HEK293 (cell line): Measurements from ENCODE around the gene TNFRSF18.

ENCODE experiments used
- CTCF ChIA-PET: fragments of 350-600 bp; formaldehyde crosslinking; extraction: SDS; loops from one replicate; lab custom pipeline; 2021; ENCODE audit warnings: antibody characterized with exemption; lab: Yijun Ruan, JAX
- POLR2A ChIA-PET: fragments of 300-600 bp; formaldehyde crosslinking; extraction: SDS; loops from one replicate; lab custom pipeline; 2020; ENCODE audit warnings: antibody characterized with exemption, inconsistent platforms; lab: Yijun Ruan, JAX
- H3K27ac ChIP-seq: fragments of 200-500 bp; sonication (Bioruptor generic); 2 replicates; pipeline ENCODE4 v1.5.1; 2014; ENCODE audit warnings: low read depth, low read length, control low read depth, inconsistent platforms; ENCODE audit errors: extremely low read depth
- H3K36me3 ChIP-seq, 2 experiments: fragments of 200-500 bp in 1 of 2; sonication (Bioruptor generic) in 1 of 2; 1 replicate in 1 of 2; 2 replicates in 1 of 2; pipeline ENCODE4 v1.5.1; 2014 to 2017; ENCODE audit warnings: inconsistent platforms in 2 of 2, low read length in 2 of 2; ENCODE audit not compliant: control insufficient read depth in 2 of 2, insufficient read depth in 1 of 2
- H3K4me1 ChIP-seq: fragments of 200-500 bp; sonication (Bioruptor generic); 2 replicates; pipeline ENCODE4 v1.5.1; 2014; ENCODE audit warnings: mild to moderate bottlenecking, low read length, inconsistent platforms; ENCODE audit not compliant: control insufficient read depth, insufficient read depth
- H3K4me3 ChIP-seq: 2 replicates; pipeline ENCODE4 v1.5.1; 2011; ENCODE audit warnings: low read depth, mild to moderate bottlenecking, control low read depth, low read length, moderate library complexity
- H3K9me3 ChIP-seq: fragments of 200-500 bp; sonication (Bioruptor generic); 2 replicates; pipeline ENCODE4 v1.5.1; 2014; ENCODE audit warnings: low read depth, low read length, inconsistent platforms; ENCODE audit not compliant: control insufficient read depth, insufficient read depth
- BCL11B ChIP-seq: fragments of 450-650 bp; formaldehyde crosslinking; IDR thresholded peaks from 2 replicates; pipeline ENCODE4 v1.5.1; 2016; ENCODE audit warnings: low read depth, missing biosample characterization, missing genetic modification characterization
- GLI4 ChIP-seq: fragments of 450-650 bp; formaldehyde crosslinking; IDR thresholded peaks from 2 replicates; pipeline ENCODE4 v1.5.1; 2016; ENCODE audit warnings: missing biosample characterization, missing genetic modification characterization
- HOXD13 ChIP-seq: sonication (generic); formaldehyde crosslinking; IDR thresholded peaks from 2 replicates; pipeline ENCODE4 v1.8.0; 2022; ENCODE audit warnings: missing genetic modification reagents, borderline replicate concordance
- MZF1 ChIP-seq: fragments of 450-650 bp; formaldehyde crosslinking; IDR thresholded peaks from 2 replicates; pipeline ENCODE4 v1.5.1; 2017; ENCODE audit warnings: missing biosample characterization, missing genetic modification characterization, borderline replicate concordance
- OSR2 ChIP-seq: fragments of 450-650 bp; formaldehyde crosslinking; IDR thresholded peaks from 2 replicates; pipeline ENCODE4 v1.5.1; 2016; ENCODE audit warnings: missing biosample characterization, missing genetic modification characterization
- SCRT1 ChIP-seq: fragments of 450-650 bp; formaldehyde crosslinking; IDR thresholded peaks from 2 replicates; pipeline ENCODE4 v1.5.1; 2016; ENCODE audit warnings: missing biosample characterization, missing genetic modification characterization, borderline replicate concordance
- TRIM28 ChIP-seq: IDR thresholded peaks from 2 replicates; pipeline ENCODE4 v1.6.1; 2011; ENCODE audit warnings: low read length, control low read depth, borderline replicate concordance
- ZBTB7A ChIP-seq: fragments of 450-650 bp; formaldehyde crosslinking; IDR thresholded peaks from 2 replicates; pipeline ENCODE4 v1.5.1; 2016; ENCODE audit warnings: low read depth, missing biosample characterization, missing genetic modification characterization
- ZFP3 ChIP-seq: fragments of 450-650 bp; formaldehyde crosslinking; IDR thresholded peaks from 2 replicates; pipeline ENCODE4 v1.5.1; 2016; ENCODE audit warnings: low read depth, missing biosample characterization, missing genetic modification characterization
- ZFP37 ChIP-seq: fragments of 450-650 bp; formaldehyde crosslinking; IDR thresholded peaks from 2 replicates; pipeline ENCODE4 v1.5.1; 2016; ENCODE audit warnings: missing biosample characterization, missing genetic modification characterization
- ZFP41 ChIP-seq: fragments of 450-650 bp; formaldehyde crosslinking; IDR thresholded peaks from 2 replicates; pipeline ENCODE4 v1.5.1; 2016; ENCODE audit warnings: missing biosample characterization, missing genetic modification characterization, borderline replicate concordance
- ZFP69B ChIP-seq: fragments of 450-650 bp; formaldehyde crosslinking; IDR thresholded peaks from 2 replicates; pipeline ENCODE4 v1.5.1; 2016; ENCODE audit warnings: missing biosample characterization, missing genetic modification characterization
- ZNF121 ChIP-seq: fragments of 450-650 bp; formaldehyde crosslinking; IDR thresholded peaks from 2 replicates; pipeline ENCODE4 v1.5.1; 2016; ENCODE audit warnings: missing biosample characterization, missing genetic modification characterization
- ZNF132 ChIP-seq: fragments of 450-650 bp; formaldehyde crosslinking; IDR thresholded peaks from 2 replicates; pipeline ENCODE4 v1.5.1; 2017; ENCODE audit warnings: missing biosample characterization, missing genetic modification characterization, borderline replicate concordance
- ZNF133 ChIP-seq: fragments of 450-650 bp; formaldehyde crosslinking; IDR thresholded peaks from 2 replicates; pipeline ENCODE4 v1.5.1; 2016; ENCODE audit warnings: missing biosample characterization, missing genetic modification characterization
- ZNF155 ChIP-seq: fragments of 450-650 bp; formaldehyde crosslinking; IDR thresholded peaks from 2 replicates; pipeline ENCODE4 v1.5.1; 2016; ENCODE audit warnings: missing biosample characterization, missing genetic modification characterization
- ZNF16 ChIP-seq: fragments of 450-650 bp; formaldehyde crosslinking; IDR thresholded peaks from 2 replicates; pipeline ENCODE4 v1.5.1; 2016; ENCODE audit warnings: low read depth, missing biosample characterization, missing genetic modification characterization
- ZNF169 ChIP-seq: fragments of 450-650 bp; formaldehyde crosslinking; IDR thresholded peaks from 2 replicates; pipeline ENCODE4 v1.5.1; 2016; ENCODE audit warnings: missing biosample characterization, missing genetic modification characterization
- ZNF280D ChIP-seq: fragments of 450-650 bp; formaldehyde crosslinking; IDR thresholded peaks from 2 replicates; pipeline ENCODE4 v1.5.1; 2016; ENCODE audit warnings: missing biosample characterization, missing genetic modification characterization
- ZNF362 ChIP-seq: fragments of 450-650 bp; formaldehyde crosslinking; IDR thresholded peaks from 2 replicates; pipeline ENCODE4 v1.5.1; 2016; ENCODE audit warnings: missing biosample characterization, missing genetic modification characterization
- ZNF366 ChIP-seq: fragments of 450-650 bp; formaldehyde crosslinking; conservative IDR thresholded peaks from 2 replicates; pipeline ENCODE4 v1.5.1; 2016; ENCODE audit warnings: missing biosample characterization, missing genetic modification characterization
- ZNF473 ChIP-seq: fragments of 450-650 bp; formaldehyde crosslinking; IDR thresholded peaks from 2 replicates; pipeline ENCODE4 v1.5.1; 2017; ENCODE audit warnings: missing biosample characterization, missing genetic modification characterization
- ZNF510 ChIP-seq: fragments of 450-650 bp; formaldehyde crosslinking; IDR thresholded peaks from 2 replicates; pipeline ENCODE4 v1.5.1; 2018; ENCODE audit warnings: mild to moderate bottlenecking, missing genetic modification characterization, missing biosample characterization; ENCODE audit not compliant: insufficient replicate concordance
- ZNF529 ChIP-seq: fragments of 450-650 bp; formaldehyde crosslinking; IDR thresholded peaks from 2 replicates; pipeline ENCODE4 v1.5.1; 2017; ENCODE audit warnings: missing genetic modification characterization, missing biosample characterization; ENCODE audit not compliant: insufficient replicate concordance
- ZNF561 ChIP-seq: fragments of 450-650 bp; IDR thresholded peaks from 2 replicates; pipeline ENCODE4 v1.5.1; 2018; ENCODE audit warnings: missing biosample characterization, missing genetic modification characterization, borderline replicate concordance
- ZNF610 ChIP-seq: fragments of 450-650 bp; formaldehyde crosslinking; IDR thresholded peaks from 2 replicates; pipeline ENCODE4 v1.5.1; 2016; ENCODE audit warnings: missing biosample characterization, missing genetic modification characterization, borderline replicate concordance
- ZNF624 ChIP-seq: fragments of 450-650 bp; formaldehyde crosslinking; IDR thresholded peaks from 2 replicates; pipeline ENCODE4 v1.5.1; 2017; ENCODE audit warnings: missing biosample characterization, missing genetic modification characterization
- ZNF639 ChIP-seq: fragments of 450-650 bp; formaldehyde crosslinking; IDR thresholded peaks from 2 replicates; pipeline ENCODE4 v1.5.1; 2016; ENCODE audit warnings: missing biosample characterization, missing genetic modification characterization
- ZNF707 ChIP-seq: fragments of 450-650 bp; formaldehyde crosslinking; IDR thresholded peaks from 2 replicates; pipeline ENCODE4 v1.5.1; 2016; ENCODE audit warnings: missing biosample characterization, missing genetic modification characterization
- ZNF785 ChIP-seq: fragments of 450-650 bp; formaldehyde crosslinking; IDR thresholded peaks from 2 replicates; pipeline ENCODE4 v1.5.1; 2016; ENCODE audit warnings: missing biosample characterization, missing genetic modification characterization
- ZSCAN18 ChIP-seq: fragments of 450-650 bp; formaldehyde crosslinking; IDR thresholded peaks from 2 replicates; pipeline ENCODE4 v1.5.1; 2016; ENCODE audit warnings: missing biosample characterization, missing genetic modification characterization

Gene TNFRSF18

GRCh38 chr1:1225238-1225845 is 18.9 kb upstream of the TNFRSF18 start:
- ChIA-PET CTCF (interaction anchor here (1.8 kb wide), 1 partner anchor 103 kb away, joined by 5 read pairs; no protein-coding TSS in a partner anchor), POLR2A (no interaction called here)
- Histone ChIP-seq H3K4me3 (no peak overlapping the region), H3K9me3 (no peaks in the 10 kb centered on the region), H3K27ac (no peak overlapping the region), H3K36me3 (peaks cover 4 to 96% of the 10 kb centered on the region in 2 experiments; a peak in 2 of 3 replicates), H3K4me1 (no peaks in the 10 kb centered on the region)
- TF ChIP-seq TRIM28 (no peak), ZNF169 (tag by site-specific recombination) (no peak), OSR2 (tag by site-specific recombination) (no peak), ZNF133 (no peak), ZNF707 (tag by site-specific recombination) (no peak), ZNF529 (tag by site-specific recombination) (no peak), ZNF132 (tag by site-specific recombination) (no peak), ZBTB7A (tag by site-specific recombination) (no peak), ZNF16 (tag by site-specific recombination) (no peak), HOXD13 (no peak), ZNF121 (tag by site-specific recombination) (no peak), ZNF473 (tag by site-specific recombination) (no peak)

- Histone ChIP-seq H3K27ac (no peak overlapping the region), H3K4me3 (no peak overlapping the region), H3K9me3 (no peaks in the 10 kb centered on the region), H3K36me3 (peaks cover 4 to 98% of the 10 kb centered on the region in 2 experiments; a peak in 2 of 3 replicates), H3K4me1 (no peaks in the 10 kb centered on the region)
- POLR2A ChIA-PET, result no interaction called here
- CTCF ChIA-PET, result interaction anchor here (0.7 kb wide), 1 partner anchor 11 kb away, joined by 3 read pairs; no protein-coding TSS in a partner anchor
- TF ChIP-seq ZNF155 (tag by site-specific recombination) (no peak), GLI4 (no peak), ZNF362 (no peak), ZNF366 (tag by site-specific recombination) (no peak), MZF1 (tag by site-specific recombination) (no peak), ZNF639 (tag by site-specific recombination) (no peak), ZFP37 (tag by site-specific recombination) (no peak), ZNF785 (no peak), ZSCAN18 (tag by site-specific recombination) (no peak), SCRT1 (no peak), ZNF561 (tag by site-specific recombination) (no peak), BCL11B (tag by site-specific recombination) (no peak), ZNF610 (tag by site-specific recombination) (no peak), ZNF510 (tag by site-specific recombination) (no peak), ZNF624 (tag by site-specific recombination) (no peak), ZNF280D (tag by site-specific recombination) (no peak), ZFP69B (tag by site-specific recombination) (no peak), ZFP41 (tag by site-specific recombination) (no peak), ZFP3 (tag by site-specific recombination) (no peak)
Measured at GRCh38 chr1:1223891-1224290, 17.5 kb upstream of the TNFRSF18 start.
